HG02678 (cell line): ENCODE measurements around the gene USP35.
A peak's percentile ranks its signal among the peaks of the same experiment; 100 is the strongest.
"Not testable (repeated sequence)": the region's sequence is repeated elsewhere in the genome, so short reads cannot be mapped to it uniquely, and the experiment has no call there.

ENCODE experiments used
- ATAC-seq: cut with Tn5 transposase; IDR thresholded peaks from one replicate; pipeline ENCODE4 v1.9.1; 2021; ENCODE audit warnings: mild to moderate bottlenecking, moderate library complexity; ENCODE audit not compliant: unreplicated experiment

Gene USP35

DNA sequence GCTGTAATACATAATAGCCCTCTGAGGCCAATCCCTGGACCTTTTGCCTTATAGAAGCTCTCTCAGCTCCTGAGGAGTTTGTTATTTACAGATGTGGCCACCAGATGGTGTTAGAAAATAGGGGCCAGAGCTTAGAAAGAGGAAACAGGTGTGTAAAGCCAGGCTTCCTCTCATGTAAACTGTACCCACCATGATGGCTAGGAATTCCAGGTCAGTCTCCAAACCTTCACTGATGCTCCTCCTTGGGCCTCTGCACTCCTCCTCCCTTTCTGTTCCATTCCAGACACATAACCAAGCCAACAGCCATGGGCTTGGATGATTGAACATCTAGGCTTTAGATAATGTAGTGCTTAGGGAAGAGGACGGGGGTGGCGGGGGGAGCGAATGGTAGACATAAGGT lies 39.7 kb downstream of the USP35 start:
- peak; percentile 51 for ATAC-seq

DNA sequence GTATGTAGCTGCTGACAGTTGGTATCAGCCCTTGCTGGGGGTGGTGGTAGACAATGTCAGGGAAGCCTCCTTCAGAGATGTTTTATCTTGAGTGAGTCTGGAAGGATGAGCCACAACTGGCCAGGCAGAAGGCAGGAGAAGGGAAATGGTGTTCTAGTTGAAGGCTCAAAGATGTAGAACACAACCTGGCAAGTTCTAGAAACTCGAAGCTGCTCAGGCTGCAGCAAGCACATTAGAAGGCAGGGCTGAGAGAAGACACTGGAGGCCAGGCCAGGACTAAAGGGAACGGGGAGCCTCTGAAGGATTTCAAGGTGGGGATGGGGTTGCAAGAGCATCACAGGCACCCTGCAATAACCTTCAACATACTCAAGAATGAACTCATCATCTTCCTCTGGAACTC lies 40.4 kb downstream of the USP35 start:
- no peak for ATAC-seq

DNA sequence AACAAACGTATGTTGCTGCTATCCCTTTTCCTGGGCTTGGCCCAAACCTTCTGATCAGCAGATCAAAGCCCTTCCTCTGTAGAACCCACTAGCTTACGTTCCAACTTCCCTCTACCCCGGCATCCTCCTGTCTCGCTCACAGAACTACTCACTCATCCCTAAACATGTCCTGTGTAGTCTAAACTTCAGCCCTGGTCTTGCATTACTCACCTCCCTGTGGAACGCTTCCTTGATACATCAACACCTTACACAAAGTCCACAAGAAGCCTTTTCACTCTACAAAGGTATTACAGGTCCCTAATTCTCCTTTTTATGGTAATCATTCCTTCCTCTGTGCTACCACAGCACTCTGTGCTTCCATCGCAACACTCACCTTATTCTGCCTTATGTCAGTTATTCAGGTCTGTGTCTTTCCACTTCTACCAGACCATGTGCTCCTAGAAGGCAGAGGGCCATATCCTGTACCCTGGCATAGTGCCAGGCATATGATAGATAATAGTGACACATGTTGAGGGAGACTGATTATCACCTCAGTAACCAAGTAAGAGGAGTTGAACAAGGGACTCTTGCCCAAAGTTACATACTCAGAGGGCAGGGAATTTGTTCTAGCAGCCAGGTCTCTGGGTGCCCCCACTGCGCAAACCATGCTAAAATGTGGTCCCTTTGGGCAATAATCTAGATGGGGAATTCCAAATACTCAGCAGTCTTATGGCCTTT lies 41.6 kb downstream of the USP35 start:
- ATAC-seq = no peak

DNA sequence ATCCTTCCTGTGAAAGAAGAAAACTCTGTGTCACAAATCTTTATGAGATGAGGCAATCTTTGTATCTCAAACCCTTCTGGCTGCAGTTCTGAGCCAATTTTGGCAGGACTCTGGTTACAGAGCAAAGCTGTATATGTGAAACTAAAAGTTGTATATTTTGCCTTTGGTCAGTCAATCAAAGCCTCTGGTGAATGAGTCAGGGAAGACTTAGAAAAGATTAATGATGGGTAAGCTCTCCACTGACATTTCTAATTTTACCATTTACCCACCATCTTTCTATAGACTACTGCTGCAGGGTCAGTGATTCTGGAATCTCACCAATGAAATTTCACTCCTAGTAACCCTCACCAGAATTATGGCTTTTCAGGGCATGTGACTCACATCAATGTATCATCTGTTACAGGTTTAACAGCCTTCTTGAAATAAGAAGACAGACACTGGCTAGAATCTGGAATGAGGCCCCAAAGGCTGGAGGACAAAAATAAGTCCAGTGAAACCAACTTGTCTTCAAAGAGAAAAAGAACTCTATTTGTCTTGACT lies 43.3 kb downstream of the USP35 start:
- no peak for ATAC-seq

DNA sequence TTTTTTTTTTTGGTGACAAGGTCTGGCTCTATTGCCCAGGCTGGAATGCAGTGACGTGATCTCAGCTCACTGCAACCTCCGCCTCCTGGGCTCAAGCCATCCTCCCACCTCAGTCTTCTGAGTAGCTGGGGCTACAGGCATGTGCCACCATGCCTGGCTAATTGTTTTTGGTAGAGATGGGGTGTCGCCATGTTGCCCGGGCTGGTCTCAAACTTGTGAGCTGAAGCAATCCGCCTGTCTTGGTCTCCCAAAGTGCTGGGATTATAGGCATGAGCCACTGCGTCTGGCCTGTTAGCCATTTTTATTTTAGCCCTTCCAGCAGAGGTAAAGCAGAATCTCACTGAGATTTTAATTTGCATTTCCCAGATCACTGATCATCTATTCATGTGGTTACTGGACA lies 44.3 kb downstream of the USP35 start:
- not testable (repeated sequence) for ATAC-seq

DNA sequence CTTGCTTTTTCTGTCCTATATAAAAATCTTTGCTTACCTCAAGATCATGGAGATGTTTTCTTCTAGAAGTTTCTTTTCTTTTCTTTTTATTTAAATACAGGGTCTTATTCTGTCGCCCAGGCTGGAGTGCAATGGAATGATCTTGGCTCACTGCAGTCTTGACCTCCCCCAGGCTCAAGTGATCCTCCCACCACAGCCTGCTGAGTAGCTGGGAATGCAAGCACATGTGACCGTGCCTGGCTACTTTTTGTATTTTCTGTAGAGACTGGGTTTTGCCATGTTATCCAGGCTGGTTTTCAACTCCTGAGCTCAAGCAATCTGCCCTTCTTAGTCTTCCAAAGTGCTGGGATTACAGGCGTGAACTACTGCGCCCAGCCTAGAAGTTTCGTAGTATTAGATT lies 45.3 kb downstream of the USP35 start:
- ATAC-seq = no peak

DNA sequence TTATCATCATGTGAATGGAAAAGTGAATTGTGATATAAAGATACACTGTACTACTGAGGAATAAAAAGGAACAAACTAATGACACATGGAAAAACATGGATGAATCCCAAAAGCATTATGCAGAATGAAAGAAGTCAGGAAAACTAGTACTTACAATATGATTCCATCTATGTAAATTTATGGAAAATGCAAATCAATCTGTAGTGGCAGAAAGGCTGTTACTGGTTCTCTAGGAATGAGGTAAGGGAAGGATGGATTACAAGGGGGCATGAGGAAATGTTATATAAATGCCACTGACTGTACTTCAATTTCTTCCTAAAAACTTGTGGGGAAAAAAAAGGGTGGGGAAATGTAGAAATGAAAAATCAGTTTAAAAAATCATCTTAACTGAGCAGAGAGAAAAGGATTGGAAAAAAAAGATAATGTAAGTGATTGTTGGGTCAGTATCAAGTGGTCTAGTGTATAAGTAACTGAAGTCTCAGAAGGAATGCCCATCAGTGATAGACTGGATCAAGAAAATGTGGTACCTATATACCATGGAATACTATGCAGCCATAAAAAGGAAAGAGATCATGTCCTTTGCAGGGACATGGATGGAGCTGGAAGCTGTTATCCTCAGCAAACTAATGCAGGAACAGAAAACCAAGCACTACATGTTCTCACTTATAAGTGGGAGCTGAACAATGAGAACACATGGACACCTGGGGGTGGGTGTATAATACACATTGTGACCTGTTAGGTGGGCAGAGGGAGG lies 48.8 kb downstream of the USP35 start:
- ATAC-seq = no peak

DNA sequence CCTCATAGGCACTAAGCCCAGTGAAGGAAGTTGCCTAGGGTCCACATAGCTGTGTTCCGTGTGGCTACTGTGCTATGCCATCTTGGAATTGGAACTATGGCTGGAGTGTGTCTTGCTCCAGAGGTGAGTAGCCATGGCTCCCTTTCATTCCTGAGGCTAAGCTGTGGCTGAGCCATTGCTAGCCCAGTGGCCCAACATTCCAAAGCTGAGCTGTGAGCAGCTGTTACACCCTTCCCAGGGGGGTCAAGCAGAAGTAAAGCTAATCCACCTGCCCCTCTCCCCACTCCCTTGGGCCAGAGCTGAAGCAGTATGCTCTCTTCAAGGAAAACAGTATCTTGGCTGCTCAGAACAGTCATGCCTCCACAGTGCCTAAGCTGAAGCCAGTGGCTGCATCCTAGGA lies 51.1 kb downstream of the USP35 start:
- no peak for ATAC-seq

DNA sequence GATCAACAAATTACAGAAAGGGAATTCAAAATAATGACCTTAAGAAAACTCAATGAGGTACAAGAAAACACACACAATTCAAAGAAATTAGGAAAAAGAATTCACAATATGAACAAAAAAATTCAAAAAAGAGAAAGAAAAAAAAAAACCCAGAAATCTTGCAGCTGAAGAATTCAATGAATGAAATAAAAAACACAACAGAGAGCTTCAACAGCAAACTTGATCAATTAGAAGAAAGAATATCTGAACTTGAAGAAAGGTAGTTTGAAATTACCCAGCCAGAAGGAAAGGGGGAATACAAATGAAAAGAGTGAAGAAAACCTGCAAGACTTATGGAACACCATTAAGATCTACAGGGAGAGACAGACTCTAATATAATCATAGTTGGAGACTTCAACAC lies 52.8 kb downstream of the USP35 start:
- no peak for ATAC-seq

DNA sequence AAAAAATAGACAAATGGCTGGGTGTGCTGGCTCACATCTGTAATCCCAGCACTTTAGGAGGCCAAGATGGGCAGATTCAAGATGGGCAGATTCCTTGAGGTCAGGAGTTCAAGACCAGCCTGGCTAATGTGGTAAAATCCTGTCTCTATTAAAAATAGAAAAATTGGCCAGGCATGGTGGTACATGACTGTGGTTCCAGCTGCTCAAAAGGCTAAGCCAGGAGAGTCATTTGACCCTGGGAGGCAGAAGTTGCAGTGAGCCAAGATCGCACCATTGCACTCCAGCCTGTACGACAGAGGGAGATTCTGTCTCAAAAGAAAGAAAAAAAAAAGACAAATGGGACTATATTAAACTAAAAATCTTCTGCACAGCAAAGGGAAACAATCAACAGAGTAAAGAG lies 55.4 kb downstream of the USP35 start:
- ATAC-seq = no peak

DNA sequence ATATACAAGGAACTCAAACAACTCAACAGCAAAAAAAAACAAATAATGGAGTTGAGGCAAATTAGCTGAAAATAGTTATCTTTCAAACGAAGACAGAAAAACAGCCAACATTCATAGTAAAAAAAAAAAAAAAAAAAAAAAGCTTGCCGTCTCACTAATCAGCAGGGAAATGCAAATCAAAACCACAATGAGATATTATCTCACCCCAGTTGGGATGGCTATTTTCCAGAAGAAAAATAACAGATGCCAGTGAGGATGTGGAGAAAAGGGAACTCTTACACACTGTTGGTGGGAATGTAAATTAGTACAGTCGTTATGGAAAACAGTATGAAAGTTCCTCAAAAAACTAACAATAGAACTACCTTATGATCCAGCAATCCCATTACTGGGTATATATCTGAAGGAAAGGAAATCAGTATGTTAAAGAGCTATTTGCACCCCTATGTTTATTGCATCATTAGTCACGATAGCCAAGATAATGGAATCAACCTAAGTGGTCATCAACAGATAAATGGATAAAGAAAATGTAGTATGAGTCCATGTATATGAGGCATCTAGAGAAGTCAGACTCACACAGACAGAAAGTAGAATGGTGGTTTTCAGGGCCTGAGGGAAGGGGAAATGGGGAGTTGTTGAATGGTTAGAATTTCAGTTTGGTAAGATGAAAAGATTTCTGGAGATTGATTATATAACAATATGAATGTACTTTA lies 56.0 kb downstream of the USP35 start:
- ATAC-seq = no peak

DNA sequence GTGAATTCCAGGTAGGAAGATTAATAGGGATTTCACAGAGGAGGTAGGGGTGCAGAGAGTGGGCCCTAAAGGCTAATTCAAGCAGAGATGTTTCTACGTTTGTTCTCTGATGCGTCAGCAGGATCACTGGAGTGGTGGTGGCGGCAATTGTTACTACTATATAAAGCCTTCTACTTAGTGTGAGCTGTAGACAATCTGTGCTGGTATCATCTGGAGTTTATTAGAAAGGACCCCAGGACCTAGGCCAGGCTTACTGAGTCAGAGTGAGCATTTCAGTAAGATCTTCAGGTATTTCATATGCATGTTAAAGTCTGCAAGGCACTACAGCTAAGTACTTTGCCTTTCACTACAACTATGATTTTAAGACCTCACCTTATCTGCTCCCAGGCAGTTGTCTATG lies 59.5 kb downstream of the USP35 start:
- no peak for ATAC-seq

DNA sequence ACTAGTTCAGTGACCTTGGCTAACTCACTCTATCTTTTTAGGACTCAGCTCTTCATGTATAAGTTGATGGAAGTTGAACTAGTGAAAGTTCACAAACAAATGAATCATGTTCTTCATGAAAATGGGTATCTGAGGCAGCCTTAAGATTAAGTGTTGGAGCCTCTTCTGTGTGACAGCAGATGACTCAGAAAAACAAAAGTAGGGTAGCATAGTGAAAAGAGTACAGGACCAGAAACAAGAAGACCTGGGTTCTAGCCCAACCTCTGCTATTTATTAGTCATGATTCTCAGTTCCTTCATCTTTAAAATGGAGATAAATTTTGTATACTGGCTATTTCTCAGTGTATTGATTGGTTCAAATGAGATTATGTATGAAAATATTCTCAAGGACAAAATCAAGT lies 60.2 kb downstream of the USP35 start:
- no peak for ATAC-seq

DNA sequence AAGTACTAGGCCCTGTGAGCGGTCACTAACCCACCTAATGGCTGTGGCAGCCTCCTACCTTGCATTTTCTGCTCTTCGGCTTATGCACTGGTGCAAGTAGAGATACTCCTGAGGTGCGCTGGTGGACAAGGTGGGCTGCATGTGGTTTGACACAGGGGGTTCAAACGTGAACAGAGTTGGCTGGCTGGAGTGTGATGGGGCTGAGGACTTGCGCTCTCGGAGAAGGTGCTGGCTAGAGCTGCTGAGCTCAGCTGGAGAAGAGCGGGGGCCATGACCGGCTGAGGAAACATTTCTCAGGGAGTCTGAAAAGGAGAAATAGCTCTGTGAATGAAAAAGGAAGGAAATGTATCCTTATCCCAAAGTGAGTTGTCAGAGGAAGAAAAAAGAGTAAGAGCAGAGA lies 61.4 kb downstream of the USP35 start:
- no peak for ATAC-seq

DNA sequence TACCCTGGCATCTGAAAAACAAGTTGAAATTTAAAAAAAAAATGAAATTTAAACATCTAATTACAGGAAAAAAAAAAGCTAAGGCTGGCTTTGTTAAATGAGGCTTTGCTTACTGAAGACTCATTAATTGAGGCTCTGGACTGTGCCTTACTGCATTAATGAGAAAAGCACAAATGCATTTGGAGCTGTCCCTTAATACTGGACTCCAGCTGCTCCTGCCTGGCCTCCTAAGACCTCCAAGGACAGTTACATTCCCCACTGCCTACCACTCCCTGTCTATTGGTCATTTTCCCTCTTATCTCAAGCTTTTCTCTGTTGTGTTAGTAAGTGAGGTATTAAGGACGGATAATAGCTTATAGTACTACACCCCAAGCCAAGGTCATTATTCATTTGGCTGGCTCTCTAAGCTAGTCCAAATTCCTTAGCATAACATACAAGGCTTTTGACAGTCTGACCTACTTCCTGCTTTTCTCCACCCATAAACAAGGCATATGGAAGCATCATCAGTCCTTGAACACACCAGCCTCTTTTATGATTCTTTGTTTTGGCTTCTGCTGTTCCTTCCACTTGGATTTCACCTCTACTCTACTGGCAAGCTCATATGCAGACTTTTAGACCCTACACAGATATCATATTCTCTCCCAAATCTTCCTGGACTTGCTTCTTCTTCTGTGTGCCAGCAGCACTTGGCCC lies 62.5 kb downstream of the USP35 start:
- ATAC-seq = no peak

DNA sequence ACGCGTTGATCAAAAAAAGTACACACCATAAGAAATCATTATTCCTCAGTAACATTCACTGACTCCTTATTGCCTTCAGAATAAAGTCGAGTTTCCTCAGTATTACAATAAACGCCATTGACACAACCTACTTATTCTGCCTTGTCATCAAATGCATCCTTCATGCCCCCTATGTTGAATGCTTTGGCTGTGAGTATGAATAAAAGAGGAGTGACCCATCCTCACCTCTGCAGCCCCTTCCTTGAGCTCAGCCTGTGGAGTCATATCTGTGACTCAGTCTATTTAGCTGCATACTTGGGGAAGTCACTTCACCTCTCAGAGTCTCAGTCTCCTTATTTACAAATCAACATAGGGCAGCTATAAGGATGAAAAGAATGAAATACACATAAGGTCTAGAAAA lies 65.1 kb downstream of the USP35 start:
- ATAC-seq = no peak

DNA sequence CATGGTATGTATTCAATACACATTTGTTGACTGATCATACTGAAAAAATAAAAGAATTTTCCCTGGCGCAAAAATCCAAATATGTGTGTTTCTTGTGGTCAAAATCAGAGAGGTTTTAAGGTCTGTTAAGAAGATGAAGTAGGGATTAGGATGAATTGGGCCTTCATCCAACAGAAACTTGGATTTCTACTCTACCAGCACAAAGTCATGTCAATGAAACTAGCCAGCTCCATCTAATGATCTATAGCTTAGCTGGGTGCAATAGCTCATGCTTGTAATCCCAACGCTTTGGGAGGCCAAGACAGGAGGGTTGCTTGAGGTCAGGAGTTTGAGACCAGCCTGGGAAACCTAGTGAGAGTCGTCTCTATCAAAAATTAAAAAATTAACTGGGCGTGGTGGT lies 65.5 kb downstream of the USP35 start:
- ATAC-seq = no peak

DNA sequence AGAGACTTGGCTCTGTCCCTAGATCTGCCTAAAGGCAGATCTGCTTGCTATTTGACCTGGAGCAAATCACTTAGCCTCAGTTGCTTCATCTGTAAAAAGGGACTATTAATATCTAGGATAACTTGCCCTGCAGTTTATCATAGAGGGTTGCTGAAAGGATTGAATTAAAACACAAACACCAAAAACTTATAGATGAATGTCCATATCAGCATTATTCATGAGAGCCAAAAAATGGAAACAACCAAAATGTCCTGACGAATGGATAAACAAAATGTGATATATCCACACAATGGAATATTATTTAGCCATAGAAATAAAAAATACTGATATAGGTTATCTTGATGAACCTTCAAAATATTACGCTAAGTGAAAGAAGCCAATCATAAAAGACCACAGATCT lies 67.2 kb downstream of the USP35 start:
- no peak for ATAC-seq

DNA sequence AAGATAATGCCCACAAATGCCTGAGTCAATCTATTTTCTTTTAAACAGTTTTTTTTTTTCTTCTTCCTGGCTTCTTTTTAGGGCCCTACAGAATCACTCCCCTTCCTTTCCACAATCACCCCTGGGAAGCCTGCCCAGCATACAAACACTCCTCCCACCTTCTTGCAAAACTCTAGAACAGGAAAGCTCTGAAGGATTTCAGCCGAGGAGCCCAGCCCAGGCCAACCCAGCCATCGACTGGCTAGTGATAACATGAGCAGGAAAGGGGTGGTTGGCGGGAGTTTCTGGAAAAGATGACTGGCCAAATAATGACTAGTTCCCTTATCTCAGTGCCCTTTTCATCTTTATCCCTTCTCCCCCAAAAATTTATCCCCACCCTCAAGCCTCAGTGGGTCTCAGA lies 68.2 kb downstream of the USP35 start:
- ATAC-seq = no peak

DNA sequence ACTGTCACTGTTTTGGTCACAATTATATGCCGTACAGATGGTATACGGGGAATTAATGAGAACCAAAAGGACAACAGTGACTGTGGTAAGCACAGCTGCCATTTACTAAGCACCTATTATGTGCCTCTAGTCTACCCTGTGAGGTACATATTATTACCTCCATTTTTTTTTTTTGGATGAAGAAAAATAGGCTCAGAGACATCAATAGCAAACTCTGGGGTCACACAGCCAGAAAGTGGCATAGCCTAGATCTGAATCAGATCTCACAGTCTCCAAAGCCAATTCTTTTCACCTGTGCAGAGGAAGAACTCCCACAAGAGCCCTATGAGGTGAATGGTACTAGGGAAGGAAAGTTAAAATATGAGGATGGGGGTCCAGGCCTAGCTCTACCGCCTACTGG lies 68.9 kb downstream of the USP35 start:
- no peak for ATAC-seq

DNA sequence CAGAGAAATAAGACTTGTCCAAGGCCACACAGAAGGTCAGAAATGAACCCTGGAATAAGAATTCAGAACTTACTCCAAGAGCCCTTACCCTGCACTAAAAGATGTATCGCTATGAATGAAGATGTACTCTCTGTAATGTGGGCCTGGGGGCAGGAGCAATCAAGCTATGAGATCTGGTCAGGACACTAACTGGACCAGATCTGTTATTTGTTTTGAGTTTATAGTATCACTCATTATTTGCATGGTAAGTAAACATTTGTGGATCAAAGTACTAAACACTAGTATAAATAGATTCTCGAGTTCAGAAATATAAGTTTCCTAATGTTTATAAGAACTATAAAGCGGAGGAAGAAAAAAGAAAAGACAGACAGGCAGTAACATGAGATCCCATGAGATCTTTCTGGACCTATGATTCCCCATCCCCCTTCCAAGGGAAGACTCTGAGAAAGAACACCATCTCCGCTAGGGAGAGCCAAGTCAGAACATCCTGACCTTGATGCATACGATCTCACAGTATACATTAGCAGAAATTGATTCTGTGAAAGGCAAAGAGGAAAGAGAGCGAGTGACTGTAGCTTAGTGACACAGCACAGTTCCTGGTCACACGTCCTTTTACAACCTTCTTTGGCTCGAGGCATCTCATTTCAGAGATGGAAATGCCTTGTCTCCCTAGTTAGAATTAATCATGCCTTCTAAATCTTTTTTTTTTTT lies 71.2 kb downstream of the USP35 start:
- no peak for ATAC-seq
